HG03565 (cell line): ENCODE results near the gene YBX2.

Experiments used
- ATAC-seq: cut with Tn5 transposase; IDR thresholded peaks from one replicate; pipeline ENCODE4 v1.9.1; 2021; ENCODE audit warnings: mild to moderate bottlenecking, moderate library complexity; ENCODE audit not compliant: unreplicated experiment

YBX2 gene

DNA sequence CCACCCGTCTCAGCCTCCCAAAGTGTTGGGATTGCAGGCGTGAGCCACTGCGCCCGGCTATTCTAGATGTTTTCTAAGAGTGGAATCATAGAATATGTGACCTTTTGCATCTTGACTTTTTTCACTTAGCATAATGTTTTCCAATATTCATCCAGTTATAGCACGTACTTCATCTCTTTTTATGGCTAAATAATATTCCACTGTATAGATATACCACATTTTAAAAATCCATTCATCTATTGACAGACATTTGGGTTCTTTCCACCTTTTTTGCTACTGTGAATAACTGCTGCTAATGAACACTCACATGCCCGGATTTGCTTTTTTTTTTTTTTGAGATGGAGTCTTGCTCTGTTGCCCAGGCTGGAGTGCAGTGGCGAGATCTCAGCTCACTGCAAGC, 9.7 kb upstream of the YBX2 start:
- ATAC-seq = no peak

DNA sequence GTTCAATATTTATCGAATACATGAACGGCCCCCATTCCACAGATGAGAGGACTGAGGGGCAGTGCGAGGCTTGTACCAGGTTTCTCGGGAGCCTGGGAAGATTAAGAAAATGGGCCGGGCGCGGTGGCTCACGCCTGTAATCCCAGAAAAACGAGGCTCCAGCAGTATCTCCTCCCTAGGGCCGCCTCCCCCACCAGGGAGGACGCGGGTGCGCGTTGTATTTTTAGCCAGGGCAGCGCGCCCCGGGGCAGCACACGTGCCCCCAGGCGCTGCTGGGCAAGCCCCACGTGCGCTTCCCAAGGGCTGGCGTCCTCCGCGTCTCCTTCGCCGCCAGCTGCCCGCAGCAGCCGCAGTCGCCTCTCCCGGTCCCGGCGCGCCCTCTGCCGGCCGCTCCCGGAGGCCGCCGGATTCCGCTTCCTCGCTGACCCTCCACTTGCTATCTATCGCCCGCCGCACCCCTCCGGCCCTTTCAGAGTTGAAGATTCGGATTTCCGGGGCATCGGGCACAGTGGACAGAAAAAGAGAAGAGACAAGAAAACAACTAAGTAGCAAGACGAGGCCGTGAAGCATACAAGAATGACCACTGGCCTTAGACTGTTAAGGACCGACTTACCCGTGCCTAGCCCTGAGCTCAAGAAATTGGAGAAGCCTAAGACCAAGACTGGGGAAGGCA, 1.9 kb upstream of the YBX2 start:
- ATAC-seq = no peak

GRCh38 chr17:7295230-7296180, 1.1 kb upstream of the YBX2 start:
- ATAC-seq = no peak

- no peak for ATAC-seq
These were observed 424 bp downstream of the YBX2 start for GRCh38 chr17:7293816-7294613.

DNA sequence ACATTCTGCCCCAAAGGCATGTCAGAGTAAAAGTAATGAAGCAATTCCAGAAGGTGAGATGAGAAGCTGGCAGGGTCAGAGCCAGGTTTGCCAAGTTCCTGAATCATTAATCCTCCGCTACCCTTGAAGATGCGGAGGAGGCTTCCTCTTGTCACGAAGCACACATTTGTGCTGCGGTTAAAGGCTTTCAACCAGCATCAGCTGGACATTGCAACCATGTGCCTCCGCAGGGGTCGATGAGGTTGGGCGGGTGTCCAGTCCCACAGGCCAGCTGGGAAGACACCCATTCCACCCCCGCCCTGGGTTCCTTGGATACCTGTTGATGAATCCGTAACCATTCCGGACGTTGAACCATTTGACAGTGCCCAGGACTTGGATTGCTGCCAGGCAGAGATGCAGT, 1.3 kb downstream of the YBX2 start:
- no peak for ATAC-seq

- no peak for ATAC-seq
These were observed 1.7 kb downstream of the YBX2 start for GRCh38 chr17:7292729-7293128.

DNA sequence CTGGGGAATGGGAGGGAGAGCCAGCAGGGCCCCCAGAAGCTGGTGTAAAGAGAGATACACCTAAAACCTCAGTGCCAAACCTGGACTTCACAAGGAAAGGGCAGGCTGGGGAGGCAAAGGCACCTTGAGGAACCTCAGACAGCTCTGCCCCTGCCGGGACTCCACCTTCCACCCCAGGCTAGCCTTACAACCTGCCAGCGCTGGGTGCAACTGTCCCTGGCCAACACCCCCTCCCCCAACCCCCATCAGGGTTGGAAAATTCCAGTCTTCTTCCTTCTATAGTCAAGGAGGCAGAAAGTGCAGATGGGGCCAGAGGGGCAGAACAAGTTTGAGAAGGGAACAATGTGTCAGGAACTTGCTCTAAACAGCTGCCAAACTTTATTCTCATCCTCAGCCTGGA, 2.2 kb downstream of the YBX2 start:
- ATAC-seq = no peak

GRCh38 chr17:7290685-7291084, 3.8 kb downstream of the YBX2 start:
- ATAC-seq = no peak

- no peak for ATAC-seq
These were observed 4.3 kb downstream of the YBX2 start for GRCh38 chr17:7290166-7290565.

DNA sequence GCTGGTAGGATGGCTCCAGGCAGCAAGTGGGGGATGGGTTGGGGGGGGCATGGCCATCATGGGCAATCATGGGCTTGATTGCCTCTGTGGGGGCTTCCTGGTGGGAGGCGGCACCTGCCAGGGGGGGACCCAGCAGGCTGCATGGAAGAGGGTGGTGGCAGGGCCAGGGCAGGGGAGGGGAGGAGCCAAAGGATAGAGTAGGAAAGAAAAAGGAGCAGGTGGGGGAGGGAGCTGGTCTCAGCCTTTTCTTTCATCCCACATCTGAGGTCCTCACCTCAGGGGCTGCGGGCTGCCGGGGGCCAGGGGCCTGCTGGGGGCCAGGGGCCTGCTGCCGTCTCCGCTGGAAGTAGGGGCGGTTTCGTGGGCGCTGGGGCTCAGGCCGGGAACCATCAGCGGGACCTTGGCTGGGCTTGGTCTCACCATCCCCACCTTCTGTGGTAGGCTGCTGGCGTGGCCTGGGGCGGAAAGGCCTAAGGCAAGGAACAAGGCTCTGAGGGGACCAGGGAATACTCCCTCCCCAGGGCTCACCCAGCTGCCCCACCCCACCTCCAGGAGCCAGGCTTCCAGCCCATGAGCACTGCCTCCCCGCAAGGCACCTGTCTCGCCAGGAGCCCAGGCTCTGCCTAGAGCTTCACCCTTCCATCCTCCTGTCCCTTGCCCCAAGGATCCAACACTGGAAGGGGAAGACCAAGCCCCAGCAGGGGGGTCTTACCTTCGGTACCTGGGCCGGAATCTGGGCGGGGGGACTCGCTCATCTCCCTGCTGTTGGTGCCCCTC, 5.0 kb downstream of the YBX2 start:
- no peak for ATAC-seq

DNA sequence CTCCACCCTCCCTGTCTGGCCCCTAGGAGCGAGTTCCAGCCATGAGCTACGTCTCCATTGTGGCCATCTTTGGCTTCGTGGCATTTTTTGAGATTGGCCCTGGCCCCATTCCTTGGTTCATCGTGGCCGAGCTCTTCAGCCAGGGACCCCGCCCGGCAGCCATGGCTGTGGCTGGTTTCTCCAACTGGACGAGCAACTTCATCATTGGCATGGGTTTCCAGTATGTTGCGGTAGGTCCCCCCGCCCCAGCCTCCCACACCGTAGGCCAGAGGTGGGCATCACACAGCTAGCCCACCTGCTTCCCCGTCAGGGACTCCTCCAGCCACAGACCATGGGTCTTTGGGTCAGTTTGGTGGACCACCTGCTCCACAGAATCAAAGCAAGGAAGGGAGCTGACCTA, 8.8 kb downstream of the YBX2 start:
- no peak for ATAC-seq

GRCh38 chr17:7284911-7285310, 9.5 kb downstream of the YBX2 start:
- ATAC-seq = no peak

DNA sequence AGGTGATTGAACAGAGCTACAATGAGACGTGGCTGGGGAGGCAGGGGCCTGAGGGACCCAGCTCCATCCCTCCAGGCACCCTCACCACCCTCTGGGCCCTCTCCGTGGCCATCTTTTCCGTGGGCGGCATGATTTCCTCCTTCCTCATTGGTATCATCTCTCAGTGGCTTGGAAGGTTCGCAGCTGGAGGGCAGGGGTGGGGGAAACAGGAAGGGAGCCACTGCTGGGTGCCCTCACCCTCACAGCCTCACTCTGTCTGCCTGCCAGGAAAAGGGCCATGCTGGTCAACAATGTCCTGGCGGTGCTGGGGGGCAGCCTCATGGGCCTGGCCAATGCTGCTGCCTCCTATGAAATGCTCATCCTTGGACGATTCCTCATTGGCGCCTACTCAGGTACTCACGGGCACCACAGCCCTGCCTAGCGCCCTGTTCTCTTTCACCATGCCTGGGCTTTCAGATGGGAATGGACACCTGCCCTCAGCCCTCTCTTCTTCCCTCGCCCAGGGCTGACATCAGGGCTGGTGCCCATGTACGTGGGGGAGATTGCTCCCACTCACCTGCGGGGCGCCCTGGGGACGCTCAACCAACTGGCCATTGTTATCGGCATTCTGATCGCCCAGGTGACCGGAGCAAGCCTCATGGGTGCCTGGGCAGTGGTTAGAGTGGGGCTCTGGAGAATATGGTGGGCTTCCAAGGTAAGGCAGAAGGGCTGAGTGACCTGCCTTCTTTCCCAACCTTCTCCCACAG, 10.8 kb downstream of the YBX2 start:
- ATAC-seq = no peak

DNA sequence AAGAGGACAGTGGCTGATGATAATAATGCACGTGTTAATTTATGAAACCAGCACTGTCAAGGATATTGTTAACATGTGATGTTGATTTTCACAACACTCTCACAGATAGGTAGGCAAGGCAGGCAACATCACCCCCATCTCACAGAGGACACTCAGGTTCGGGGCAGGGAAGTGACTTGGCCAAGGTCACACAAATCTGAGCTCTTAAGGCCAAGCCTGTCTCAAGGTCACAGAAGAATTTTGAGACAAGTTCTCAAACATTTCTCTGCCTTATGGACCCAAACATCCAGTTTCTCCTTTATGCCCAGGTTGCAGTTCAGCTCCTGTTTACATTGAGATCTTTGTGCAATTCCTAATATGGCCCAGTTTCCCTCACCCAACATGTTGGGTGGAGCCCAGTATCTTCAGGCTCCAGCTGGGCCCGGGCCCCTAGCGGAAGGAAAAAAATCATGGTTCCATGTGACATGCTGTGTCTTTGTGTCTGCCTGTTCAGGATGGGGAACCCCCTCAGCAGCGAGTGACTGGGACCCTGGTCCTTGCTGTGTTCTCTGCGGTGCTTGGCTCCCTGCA, 11.6 kb downstream of the YBX2 start:
- no peak for ATAC-seq

- ATAC-seq = no peak
These were observed 12.3 kb downstream of the YBX2 start for GRCh38 chr17:7281953-7282751.

GRCh38 chr17:7281074-7281952, 13.1 kb downstream of the YBX2 start, which contains the start of gene SLC2A4:
SLC2A4 (plus strand) TSS chr17:7281718; CDS start chr17:7281935, 217 bp downstream.
- no peak for ATAC-seq

DNA sequence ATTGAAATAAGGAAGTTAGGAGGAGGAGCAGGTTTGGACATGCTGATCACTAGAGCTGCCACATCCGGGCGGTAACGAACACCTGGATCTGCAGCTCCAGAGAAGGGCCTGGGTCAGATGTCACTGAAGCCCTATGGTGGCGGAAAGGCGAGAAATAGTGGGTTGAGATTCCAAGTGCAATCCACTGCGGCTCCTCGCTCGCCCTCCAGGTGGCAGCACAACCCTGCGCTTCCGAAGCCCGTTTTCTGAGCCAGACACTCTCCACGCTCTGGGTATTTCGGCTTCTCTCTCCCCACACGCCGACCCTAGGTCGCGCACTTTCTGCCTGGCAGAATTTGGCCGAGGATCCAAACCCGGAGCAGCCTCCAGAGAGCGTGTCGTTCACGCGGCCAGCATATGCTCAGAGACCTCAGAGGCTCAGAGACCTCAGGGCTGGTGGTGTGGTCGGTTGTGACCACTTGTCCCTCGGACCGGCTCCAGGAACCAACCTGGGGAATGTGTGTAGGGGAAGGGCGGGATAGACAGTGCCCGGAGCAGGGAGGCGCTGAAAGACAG, 13.8 kb downstream of the YBX2 start:
- peak; percentile 40 for ATAC-seq
